ENCODE measurements around the gene FCN3.
"Not testable (repeated sequence)": the region's sequence is repeated elsewhere in the genome, so short reads cannot be mapped to it uniquely, and the experiment has no call there.

FCN3 gene

DNA sequence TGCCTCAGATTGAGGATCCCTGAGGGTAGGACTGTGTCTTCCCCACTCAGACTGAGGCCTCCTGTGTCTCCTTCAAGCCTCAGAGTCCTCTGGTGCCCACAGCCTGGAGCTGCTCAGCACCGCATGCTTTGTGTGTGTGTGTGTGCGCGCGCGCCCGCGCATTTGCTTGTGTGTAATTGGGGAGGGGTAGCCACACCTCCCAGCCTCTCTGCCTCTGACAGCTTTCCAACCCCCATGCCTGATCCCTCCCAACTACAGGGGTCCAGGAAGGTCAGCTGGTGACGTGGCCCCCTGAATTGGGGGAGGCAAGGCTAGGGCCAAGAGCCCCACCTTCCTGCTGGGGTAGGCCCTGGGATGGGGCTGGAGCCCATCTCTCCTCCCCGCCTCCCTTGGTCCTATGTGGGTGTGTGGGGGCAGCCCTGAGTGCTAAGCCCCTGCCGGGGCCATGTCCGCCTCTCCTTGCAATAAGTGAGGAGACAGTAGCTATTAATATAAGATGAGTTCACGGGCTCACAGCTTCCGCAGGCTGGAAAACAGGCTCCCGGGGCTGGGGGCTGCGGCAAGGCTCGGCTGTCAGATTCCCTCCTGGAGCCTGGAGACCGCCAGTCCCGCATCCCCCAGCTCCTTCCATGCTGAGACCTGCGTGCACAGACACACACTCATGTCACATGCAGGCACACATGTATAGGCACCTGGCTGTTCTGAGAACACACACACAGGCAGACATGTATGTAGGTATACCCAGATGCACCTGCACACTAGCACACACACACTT is 24.8 kb upstream of the FCN3 start:
- DNase-seq (ENCODE audit: low read depth) = no peak

DNA sequence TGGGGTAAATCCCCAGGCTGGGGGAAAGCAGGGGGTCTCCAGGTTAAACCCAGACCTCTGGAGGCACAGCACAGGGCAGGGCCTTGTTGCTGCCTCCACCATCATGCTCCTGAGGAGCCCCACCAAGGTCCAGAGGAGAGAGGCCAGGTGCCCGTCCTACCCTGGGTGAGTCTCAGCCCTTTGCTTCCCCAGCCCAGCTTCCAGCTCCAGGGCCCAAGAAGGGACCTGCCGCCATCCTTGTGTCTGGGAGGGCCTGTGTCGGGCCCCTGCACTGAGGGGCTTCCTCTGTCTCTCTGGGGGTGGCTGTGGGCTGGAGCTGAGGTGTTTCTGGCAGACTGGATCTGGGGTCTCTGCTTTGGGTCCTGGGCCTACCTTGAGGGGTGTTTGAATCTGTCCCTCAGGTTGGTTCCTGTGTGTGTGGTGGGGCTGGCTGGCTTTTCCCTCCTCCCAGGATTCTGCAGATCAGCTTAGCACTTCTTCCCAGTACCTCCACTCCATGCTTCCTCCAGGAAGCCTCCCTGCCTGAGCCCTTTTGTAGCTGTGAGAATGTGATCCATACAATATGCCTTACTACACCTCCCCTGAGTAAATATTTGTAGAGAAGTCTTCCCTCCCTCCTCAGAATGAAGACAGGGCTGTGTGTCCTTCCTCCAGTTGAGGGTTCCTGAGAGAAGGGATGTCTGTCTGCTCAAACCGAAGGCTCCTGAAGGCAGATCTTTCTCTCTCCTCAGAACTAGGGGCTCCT is 24.0 kb upstream of the FCN3 start:
- DNase-seq (ENCODE audit: low read depth) = no peak

DNA sequence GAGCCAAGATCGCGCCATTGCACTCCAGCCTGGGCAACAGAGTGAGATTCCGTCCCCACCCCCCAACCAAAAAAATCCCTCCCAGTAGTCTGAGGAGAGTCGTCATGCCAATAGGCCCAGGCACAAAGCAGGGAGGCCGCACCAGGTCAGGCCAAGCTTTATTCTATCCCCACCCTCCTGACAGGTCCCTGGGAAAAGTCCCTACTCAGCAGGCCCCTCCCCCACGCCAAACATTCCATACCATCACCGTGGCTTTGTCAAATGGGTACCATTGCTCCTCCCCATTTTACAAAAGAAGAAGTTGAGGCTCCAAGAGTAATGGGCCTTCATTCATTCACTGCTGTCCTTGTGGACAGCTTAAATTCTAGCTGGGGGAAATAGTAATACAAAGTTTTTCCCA is 23.1 kb upstream of the FCN3 start:
- no peak for DNase-seq (ENCODE audit: low read depth)

DNA sequence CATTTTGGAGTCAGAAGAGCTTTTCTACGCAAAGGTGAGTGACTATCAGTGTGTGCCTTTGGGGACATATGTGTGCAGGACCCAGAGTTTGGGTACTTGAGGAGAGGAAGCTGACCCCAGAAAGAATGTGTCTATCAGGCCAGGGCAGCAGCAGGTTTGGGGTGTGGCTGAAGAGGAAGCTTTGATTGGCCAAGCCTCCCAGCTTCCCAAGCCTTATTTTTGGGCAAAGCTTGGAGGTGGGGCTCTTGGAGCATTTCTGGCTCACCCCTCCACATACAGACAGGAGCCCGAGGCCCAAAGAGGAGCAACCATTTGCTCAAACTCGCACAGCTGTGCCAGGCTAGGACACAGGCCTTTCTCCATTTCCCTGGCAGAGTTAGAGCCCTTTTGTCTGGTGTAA is 22.5 kb upstream of the FCN3 start:
- DNase-seq (ENCODE audit: low read depth) = no peak

DNA sequence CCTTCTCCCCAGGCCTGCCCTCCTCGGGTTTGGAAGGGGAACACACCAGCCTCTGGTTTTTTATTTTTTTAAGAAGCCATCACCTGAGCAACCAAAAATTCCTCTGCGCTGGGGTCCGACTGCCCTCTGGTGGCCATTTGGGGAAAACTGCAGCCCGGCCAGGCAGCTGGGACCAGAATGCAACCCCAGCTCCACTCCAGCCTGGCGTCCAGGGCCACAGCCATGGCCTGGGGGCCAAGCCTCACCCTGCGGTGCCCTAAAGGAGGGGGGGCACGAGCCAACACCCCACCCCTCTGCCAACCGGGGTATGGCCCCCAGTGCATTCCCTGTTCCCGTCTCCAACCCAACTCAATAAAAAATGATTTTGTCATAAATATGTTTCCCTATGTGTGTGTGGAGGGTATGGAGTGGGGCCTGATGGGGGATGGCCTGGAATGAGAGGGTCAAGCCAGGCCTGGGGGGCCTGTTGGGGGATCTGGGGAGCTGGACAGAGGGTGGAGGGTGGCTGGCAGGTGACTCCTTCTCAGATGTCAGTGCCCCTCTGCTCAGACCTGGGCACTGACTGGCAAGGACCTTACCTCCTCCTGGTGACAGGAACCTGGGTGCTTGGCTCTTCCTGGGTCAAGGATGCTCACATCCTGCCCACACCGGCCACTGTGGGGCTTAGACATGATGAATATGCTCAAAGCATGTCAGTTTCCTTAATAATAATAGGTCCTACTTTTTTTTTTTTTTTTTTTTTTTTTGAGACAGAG is 21.0 kb upstream of the FCN3 start:
- DNase-seq (ENCODE audit: low read depth) = peak; percentile 66

DNA sequence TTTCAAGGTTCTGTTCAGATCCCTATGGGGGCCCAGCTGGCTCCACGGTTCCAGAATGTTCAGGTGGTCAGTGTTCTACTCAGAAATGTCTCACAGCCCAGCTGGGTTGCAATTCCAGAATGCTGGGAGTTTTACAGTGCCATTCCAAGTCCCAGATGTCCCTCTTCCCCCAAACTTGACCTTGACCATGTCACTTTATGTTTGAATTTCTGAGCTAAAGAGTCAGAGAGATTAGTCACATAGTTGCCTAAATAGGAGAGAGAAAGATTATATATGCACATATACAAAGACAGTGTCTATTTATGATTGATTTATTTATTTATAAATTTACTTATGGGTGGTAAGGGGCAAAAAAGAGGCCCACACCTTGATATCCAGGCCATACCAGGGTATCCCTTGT is 20.3 kb upstream of the FCN3 start:
- no peak for DNase-seq (ENCODE audit: low read depth)

DNA sequence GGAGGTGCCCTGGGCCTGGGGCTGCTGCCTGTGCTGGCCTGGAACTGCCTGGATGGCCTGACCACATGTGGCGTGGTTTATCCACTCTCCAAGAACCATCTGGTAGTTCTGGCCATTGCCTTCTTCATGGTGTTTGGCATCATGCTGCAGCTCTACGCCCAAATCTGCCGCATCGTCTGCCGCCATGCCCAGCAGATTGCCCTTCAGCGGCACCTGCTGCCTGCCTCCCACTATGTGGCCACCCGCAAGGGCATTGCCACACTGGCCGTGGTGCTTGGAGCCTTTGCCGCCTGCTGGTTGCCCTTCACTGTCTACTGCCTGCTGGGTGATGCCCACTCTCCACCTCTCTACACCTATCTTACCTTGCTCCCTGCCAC is 19.6 kb upstream of the FCN3 start:
- DNase-seq (ENCODE audit: low read depth) = no peak

DNA sequence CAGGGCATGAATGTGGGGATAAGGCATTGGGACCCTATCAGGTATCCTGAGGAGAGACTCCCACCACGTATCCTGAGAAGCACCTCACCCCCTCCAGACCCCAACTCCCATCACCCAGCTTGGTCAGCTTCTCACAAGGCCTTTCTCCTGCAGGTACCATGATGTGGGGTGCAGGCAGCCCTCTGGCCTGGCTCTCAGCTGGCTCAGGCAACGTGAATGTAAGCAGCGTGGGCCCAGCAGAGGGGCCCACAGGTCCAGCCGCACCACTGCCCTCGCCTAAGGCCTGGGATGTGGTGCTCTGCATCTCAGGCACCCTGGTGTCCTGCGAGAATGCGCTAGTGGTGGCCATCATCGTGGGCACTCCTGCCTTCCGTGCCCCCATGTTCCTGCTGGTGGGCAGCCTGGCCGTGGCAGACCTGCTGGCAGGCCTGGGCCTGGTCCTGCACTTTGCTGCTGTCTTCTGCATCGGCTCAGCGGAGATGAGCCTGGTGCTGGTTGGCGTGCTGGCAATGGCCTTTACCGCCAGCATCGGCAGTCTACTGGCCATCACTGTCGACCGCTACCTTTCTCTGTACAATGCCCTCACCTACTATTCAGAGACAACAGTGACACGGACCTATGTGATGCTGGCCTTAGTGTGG is 19.1 kb upstream of the FCN3 start:
- DNase-seq (ENCODE audit: low read depth) = no peak

DNA sequence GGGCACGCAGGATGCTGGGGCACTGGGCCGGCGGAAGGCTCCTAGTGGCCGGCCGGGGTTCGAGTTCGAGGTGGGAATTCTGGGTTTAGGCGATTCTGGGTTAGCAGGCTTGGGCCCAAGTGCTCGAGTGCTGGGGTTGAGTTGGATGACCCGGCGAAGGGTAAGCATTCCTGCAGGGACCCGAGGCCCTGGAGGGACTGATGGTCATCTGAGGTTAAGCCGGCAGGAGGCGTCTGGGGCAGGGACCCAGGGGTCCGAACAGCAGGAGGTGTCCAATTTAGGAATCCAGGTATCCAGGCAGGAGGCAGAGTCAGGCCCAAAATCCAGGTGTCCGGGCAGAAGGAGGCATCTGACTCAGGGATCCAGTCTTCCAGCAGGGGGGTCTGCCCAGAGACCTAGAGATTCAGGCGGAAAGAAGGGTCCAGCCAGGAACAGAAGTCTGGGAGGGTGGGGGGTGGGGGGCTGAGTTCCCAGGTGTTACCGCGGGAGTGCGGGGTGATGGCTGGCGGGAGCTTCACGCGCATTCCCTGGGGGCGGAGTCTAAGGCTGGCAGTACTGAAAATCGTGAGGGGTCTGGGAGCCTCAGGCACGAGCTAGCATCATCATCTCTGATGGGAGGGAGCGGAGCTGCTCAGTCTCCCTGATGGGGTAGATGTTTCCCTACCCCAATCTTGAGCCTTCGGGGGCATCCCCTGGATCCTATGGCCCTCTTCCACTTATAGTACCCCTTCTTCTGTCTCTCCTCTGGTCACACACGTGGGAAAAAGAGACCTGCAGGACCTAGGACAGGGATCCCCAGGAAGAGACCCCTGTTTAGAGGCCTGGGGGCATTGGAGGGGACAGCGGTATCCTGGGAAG is 18.4 kb upstream of the FCN3 start:
- no peak for DNase-seq (ENCODE audit: low read depth)

DNA sequence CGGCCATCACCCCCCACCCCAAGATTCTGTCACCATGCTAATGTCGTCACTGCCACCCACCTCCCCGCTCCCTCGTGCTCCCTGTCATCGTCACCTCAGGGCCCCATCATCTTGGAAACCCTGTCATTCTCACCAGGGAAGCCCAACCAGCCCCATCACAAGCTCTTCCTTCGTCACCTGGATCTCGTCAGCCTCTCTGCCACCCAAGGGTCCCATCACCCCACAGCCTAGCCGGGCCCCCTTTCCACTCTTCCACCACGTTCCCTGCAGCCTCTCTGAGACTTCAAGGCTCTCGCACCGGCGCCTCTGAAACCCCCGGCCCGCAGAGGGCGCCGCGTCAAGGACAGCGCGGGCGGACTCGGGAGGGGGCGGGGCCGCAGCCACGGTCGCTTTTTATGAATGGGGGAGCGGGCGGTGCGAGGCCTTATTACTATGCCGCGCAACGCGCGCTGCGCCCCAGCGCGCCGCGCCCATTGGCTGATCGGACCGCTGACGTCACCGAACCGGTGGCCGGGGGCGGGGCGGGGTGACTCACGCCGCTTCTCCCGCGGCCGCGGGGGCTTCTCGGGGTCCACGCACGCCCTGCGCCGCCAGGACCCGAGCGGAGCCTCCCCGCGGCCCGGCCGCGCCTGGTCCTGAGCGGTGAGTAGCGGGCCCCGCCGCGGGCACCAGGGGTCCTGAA is 17.6 kb upstream of the FCN3 start, which contains the start of gene GPR3:
GPR3 (plus strand) TSS at position 527 of the 682 bp plus-strand sequence. CDS start 1,177 bp downstream, outside the sequence.
- DNase-seq (ENCODE audit: low read depth) = peak; percentile 85

DNA sequence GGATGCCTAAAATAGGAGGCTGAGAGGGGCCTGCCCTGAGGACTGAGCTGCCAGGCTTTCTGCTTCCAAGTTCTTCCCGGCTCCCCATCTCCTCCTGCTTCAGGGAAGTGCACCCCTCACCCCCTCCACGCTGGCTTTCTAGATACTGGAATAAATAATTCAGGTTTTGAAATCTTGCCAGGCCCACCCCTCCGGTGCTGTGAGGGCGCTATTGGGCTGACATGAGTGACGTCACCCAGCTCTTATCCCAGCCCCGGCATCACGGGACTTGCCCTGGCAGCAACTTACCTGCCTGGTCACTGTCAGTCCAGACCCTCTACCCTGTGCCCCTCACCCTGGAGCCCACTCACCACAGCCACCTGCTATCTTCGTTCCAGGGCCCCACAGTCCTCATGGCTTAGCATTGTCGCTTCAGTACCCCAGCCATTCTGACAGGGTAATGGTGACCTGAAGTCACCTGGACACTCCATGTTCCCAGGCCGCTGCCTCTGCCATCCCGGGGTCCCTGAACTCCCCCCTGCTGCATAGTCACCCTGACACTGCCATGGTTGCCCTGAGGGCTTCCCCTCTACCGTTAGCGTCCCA is 17.0 kb upstream of the FCN3 start:
- no peak for DNase-seq (ENCODE audit: low read depth)

DNA sequence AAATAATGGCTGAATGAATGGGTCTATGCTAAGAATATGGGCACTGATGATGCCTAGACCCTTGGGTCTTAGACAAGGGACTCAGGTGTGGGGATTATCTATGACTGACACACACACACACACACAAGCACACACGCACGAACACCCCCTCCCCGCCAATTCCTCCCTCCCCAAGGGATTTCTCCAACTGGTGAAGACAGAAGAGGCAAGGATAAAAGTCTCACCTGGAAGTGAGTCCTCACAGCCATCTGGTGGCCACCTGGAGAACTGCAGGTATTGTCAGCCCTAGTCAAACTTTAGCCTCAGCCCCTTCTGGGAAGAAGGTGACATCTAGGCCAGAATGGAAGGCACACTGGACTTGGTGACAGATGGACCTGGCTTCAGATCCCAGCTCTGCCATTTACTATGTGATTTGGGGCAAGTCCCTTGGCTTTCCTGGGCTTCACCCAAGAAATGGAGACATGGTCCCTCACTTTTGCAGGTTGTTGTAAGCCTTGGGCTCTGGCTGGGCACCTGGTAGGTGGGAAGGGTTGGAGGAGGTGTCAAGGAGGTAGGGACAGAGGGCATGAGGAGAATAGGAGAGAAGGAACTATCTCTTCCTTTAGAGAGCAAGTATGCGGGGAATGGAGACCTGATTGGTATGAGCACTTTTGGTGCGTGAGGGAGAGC is 13.8 kb upstream of the FCN3 start:
- peak; percentile 69 for DNase-seq (ENCODE audit: low read depth)

DNA sequence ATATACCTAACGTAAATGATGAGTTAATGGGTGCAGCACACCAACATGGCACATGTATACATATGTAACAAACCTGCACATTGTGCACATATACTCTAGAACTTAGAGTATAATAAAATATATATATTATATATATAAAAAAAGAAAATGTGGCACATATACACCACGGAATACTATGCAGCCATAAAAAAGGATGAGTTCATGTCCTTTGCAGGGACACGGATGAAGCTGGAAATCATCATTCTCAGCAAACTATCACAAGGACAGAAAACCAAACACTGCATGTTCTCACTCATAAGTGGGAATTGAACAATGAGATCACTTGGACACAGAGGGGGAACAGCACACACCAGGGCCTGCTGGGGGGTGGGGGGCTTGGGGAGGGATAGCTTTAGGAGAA is 10.2 kb upstream of the FCN3 start:
- not testable (repeated sequence) for DNase-seq (ENCODE audit: low read depth)

DNA sequence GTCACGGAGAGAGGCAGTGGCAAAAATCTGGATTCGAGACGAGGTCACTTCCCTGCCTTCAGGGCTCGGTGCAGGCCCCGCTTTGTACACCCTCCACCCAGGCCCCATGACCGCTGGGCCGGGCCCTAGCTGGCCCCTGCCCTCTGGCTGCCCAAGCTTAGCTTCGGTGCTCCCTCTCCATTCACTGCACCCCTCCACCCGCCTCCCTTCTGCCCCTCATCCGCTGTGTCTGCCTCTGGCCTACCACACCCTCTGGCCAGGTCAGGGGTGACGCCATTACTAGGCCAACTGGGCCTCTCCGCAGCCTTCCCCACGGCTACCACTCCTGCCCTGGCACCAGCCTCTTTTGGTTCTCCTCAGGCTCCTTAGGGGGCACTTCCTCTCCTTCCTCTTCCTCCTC is 9.0 kb upstream of the FCN3 start:
- DNase-seq (ENCODE audit: low read depth) = no peak

DNA sequence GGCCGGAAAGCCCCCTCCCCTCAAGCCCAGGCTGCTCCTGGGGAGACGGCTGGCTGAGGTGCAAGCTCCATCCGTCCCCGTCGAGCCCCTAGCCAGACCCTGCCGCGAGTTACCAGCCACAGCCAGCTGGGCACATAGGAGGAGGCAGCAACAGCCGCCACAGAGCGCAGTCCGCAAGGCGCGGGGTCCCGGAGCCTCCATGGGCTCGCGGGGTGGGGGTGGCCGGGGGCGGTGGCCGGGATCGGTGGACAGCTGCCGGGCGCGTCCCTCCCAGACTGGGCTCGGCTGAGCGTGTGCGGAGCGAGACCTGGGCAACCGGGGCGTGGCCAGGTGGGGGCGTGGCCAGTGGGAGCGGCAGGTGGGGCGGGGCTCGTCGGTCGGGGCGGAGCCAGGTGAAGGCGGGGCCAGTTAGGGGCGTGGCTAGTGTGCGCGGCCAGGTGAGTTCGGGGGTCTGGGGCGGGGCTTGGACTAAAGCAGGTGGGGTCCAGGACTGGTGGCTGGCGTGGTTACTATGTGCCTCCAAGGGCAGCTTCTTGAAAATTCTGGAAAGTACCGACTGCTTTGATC is 8.5 kb upstream of the FCN3 start, which contains the start of gene CD164L2:
CD164L2 (minus strand) TSS at position 295 of the 567 bp plus-strand sequence; CDS start at position 201, 94 bp downstream.
- no peak for DNase-seq (ENCODE audit: low read depth)

DNA sequence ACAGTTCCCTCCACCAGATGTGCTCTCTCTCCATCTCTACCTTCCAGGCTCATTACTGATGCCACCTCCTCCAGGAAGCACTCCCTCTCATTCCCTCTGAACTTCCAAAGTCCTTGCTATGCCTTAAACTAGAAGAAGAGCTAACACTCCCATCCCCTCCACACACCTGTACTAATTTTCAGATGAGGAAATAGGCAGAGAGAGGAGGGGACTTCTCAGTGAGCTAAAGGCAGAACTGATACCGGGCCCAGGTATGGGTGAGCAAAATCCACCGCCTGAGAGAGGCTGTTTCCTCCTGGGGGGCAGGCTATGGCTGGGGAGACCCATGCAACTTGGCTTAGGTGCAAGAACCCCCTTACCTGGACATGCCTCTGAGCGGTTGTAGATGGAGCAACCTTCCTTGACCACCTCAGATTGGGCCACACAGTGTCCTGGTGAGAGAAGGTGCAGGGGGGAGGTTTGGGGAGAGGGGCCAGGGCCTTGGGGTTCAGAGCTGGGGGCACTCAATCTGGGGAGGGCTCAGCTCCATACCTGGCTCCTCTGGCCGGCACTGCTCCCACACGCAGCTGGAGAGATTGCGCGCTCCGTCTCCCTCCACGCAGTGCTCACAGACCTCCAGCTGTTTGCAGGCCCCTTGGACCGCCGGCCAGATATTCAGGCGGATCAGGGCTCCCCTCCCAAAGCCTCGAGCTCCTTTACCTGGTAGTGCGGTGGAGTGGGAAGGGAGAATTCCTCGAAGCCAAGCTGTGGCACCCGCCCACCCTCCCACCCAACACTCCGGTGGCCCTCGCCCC is 7.5 kb upstream of the FCN3 start:
- DNase-seq (ENCODE audit: low read depth) = no peak

DNA sequence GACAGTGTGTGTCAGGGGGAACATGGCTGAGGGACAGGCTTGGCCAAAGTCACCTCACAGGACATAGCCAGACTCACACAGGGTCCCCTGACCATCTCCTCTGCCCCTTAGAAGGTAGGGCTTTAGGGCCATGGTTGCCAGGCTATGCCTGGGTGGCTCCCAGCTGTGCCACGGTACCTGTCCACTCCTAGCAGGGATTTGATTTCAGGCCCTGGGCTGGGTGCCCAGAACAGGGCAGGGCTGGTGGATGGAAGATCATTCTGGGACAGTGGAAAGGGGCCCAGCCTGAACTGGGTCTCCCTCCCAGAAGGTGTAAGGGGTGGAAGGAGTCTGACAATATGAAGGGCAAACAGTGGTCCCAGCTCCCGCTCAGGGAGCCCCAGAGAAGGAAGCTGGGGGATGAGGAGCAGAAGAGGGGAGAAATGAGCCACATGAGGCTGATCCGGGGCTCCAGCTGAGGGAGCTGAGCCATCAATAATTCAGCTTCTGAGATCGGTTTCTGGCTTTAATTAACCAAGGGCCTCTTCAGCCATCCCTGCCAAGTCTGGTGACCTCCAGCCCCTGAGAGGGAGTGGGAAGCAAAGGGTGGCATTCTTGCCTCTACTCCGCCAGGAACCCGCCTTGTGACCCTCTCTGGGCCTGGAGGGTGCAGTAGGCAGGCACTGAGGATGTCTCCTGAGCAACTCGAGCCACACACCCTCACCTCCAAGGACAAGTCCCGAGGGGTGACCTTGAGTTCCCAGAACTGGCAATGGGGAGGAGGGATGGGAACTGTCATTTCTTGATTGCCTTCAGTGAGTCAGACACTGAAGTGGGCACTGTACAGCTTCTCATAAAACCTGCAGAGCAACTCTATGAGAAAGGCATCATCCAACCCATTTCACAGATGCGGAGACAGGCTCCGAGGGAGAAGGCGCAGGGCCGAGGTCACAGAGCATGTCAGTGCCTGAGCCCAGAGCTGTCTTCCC is 6.4 kb upstream of the FCN3 start:
- DNase-seq (ENCODE audit: low read depth) = no peak
